Measurements from ENCODE around the gene CACNA1S. TPM values are rescaled to one million over a fixed set of nuclear protein-coding genes. Genes with fewer than 3 reads are reported as not detected.

The CACNA1S gene
- total RNA-seq, 1 experiment from 2014 or later, result 0.24 TPM

DNA sequence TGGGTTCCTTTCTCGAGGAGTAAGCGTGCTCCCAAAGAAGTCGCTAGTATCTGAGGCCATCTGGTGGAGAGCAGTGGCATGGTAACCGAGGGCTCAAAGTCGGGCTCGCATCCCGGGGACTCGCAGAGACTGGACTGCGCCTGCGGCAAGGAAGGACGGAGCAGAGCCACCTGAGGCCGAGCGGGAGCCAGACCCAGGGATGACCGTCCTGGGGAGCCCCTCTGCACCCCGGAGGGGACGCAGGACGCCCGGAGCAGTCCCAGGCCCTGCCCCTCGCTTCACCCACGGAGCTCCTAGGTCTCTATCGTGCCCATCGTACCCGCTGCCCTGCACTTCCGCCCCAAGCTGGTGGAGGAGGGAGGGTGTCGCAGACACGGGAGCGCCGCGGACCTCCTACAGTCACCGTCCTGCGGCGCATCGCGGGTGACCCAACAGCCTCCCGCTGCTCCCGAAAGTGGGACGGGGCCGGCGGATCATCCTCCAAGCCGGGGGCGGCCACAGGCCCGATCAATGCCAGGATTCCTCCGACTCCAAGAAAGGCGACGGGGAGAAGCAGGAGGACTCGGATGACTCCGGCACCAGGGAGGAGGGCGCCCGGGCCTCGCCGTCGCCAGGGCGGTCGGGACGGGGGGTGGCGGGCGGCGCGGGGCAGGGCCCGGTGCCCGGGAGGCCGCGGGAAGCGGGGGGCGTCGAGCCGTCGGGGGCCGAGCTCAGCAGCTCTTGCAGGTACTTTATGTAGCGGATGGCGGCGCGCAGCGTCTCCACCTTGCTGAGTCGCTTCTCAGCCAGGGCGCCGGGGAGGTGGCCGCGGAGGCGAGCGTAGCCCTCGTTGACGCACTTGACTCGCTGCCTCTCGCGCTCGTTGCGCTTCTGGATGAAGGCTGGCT lies 2.3 kb upstream of the CACNA1S start:
- H3K36me3 ChIP-seq, result no peaks in the 10 kb centered on the region
- no peak overlapping the region for H3K27ac ChIP-seq
- DNase-seq, result peak; percentile 89 to 95
- H3K27me3 ChIP-seq, result no peaks in the 10 kb centered on the region
- H3K4me3 ChIP-seq, result peak overlapping the region; percentile 47
- peaks cover 10% of the 10 kb centered on the region for H3K4me1 ChIP-seq
- 0 out of 2 replicates have a peak, but pooled peaks cover 2% of the 10 kb centered on the region for H3K9me3 ChIP-seq (replicated peaks)

- Histone ChIP-seq H3K27me3 (no peaks in the 10 kb centered on the region), H3K4me1 (peaks cover 10% of the 10 kb centered on the region), H3K36me3 (no peaks in the 10 kb centered on the region), H3K9me3 (replicated peaks) (0 out of 2 replicates have a peak, but pooled peaks cover 3% of the 10 kb centered on the region), H3K4me3 (peak overlapping the region; percentile 47), H3K27ac (no peak overlapping the region)
- DNase-seq, result no peak
Observed at GRCh38 chr1:201113451-201114244, 1.4 kb upstream of the CACNA1S start.

DNA sequence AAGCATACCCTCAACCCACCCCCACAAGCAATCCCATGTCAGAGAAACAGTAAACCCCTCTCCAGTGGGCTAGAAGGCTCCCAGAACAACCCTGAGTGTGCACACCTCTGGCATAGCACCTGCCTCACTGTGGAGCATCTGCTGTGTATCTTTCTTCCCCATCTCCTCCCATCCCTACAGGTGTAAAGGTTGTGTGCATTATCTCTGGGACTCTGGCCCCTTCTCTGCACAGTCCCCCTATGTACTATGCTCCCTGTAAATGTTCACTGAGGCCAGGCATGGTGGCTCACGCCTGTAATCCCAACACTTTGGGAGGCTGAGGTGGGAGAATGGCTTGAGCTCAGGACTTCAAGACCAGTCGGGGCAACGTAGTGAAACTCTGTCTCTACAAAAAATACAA lies 700 bp upstream of the CACNA1S start:
- no peak overlapping the region for H3K27ac ChIP-seq
- no peaks in the 10 kb centered on the region for H3K27me3 ChIP-seq
- no peak for DNase-seq

GRCh38 chr1:201111672-201112071 lies 554 bp downstream of the CACNA1S start:
- H3K27ac ChIP-seq, result no peak overlapping the region
- 0 out of 2 replicates have a peak, but pooled peaks cover 3% of the 10 kb centered on the region for H3K9me3 ChIP-seq (replicated peaks)
- H3K36me3 ChIP-seq, result no peaks in the 10 kb centered on the region
- H3K4me3 ChIP-seq, result no peak overlapping the region
- H3K27me3 ChIP-seq, result no peaks in the 10 kb centered on the region
- no peak for DNase-seq
- peaks cover 10% of the 10 kb centered on the region for H3K4me1 ChIP-seq

More for the DNA sequence above, 700 bp upstream of the CACNA1S start:
- Histone ChIP-seq H3K4me3 (no peak overlapping the region), H3K4me1 (peaks cover 10% of the 10 kb centered on the region), H3K9me3 (replicated peaks) (0 out of 2 replicates have a peak, but pooled peaks cover 3% of the 10 kb centered on the region), H3K36me3 (no peaks in the 10 kb centered on the region)

GRCh38 chr1:201111156-201111555 lies 1.1 kb downstream of the CACNA1S start:
- Histone ChIP-seq H3K27ac (no peak overlapping the region), H3K27me3 (no peaks in the 10 kb centered on the region), H3K9me3 (replicated peaks) (0 out of 2 replicates have a peak, but pooled peaks cover 3% of the 10 kb centered on the region), H3K36me3 (no peaks in the 10 kb centered on the region), H3K4me1 (peaks cover 10% of the 10 kb centered on the region), H3K4me3 (no peak overlapping the region)
- DNase-seq, result no peak

GRCh38 chr1:201110616-201111015 lies 1.6 kb downstream of the CACNA1S start:
- no peak for DNase-seq
- H3K9me3 ChIP-seq (replicated peaks), result 0 out of 2 replicates have a peak, but pooled peaks cover 3% of the 10 kb centered on the region
- no peak overlapping the region for H3K4me3 ChIP-seq
- H3K36me3 ChIP-seq, result no peaks in the 10 kb centered on the region
- H3K4me1 ChIP-seq, result peaks cover 10% of the 10 kb centered on the region
- H3K27me3 ChIP-seq, result no peaks in the 10 kb centered on the region
- no peak overlapping the region for H3K27ac ChIP-seq

GRCh38 chr1:201110138-201110537 lies 2.1 kb downstream of the CACNA1S start:
- no peaks in the 10 kb centered on the region for H3K27me3 ChIP-seq

GRCh38 chr1:201109651-201110050 lies 2.6 kb downstream of the CACNA1S start:
- Histone ChIP-seq H3K4me3 (no peak overlapping the region), H3K9me3 (replicated peaks) (0 out of 2 replicates have a peak, but pooled peaks cover 3% of the 10 kb centered on the region), H3K27me3 (no peaks in the 10 kb centered on the region), H3K36me3 (no peaks in the 10 kb centered on the region), H3K27ac (no peak overlapping the region), H3K4me1 (peaks cover 12% of the 10 kb centered on the region)
- DNase-seq, result no peak

More at GRCh38 chr1:201110138-201110537, 2.1 kb downstream of the CACNA1S start:
- Histone ChIP-seq H3K4me1 (peaks cover 10% of the 10 kb centered on the region), H3K4me3 (no peak overlapping the region), H3K27ac (no peak overlapping the region), H3K9me3 (replicated peaks) (0 out of 2 replicates have a peak, but pooled peaks cover 3% of the 10 kb centered on the region), H3K36me3 (no peaks in the 10 kb centered on the region)
- no peak for DNase-seq

DNA sequence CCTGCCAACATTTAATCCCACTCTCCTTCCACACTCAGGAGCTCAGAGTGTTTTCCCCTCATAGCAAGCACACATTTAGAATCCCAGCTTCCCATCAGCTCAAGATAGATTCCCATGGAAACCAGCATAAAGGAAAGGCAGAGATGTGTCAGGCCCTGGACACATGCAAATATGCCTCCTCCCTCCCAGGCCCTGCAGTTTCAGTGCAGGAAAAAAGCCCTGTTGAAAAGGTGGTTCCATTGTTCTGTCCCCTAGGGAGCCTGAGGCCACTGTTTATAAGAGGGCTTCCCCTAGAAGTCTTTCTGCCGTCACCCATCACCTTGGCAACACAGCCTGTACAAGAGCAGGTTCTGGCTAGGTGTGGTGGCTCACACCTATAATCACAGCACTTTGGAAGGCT lies 3.6 kb downstream of the CACNA1S start:
- H3K4me1 ChIP-seq, result peaks cover 22% of the 10 kb centered on the region
- H3K27ac ChIP-seq, result no peak overlapping the region
- H3K9me3 ChIP-seq (replicated peaks), result 0 out of 2 replicates have a peak, but pooled peaks cover 3% of the 10 kb centered on the region
- no peak for DNase-seq
- no peaks in the 10 kb centered on the region for H3K36me3 ChIP-seq
- H3K27me3 ChIP-seq, result no peaks in the 10 kb centered on the region
- H3K4me3 ChIP-seq, result no peak overlapping the region

GRCh38 chr1:201105688-201106087 lies 6.5 kb downstream of the CACNA1S start:
- Histone ChIP-seq H3K27ac (no peak overlapping the region), H3K9me3 (replicated peaks) (0 out of 2 replicates have a peak, but pooled peaks cover 3% of the 10 kb centered on the region), H3K4me3 (no peak overlapping the region), H3K4me1 (peaks cover 16% of the 10 kb centered on the region), H3K27me3 (no peaks in the 10 kb centered on the region), H3K36me3 (no peaks in the 10 kb centered on the region)
- no peak for DNase-seq

GRCh38 chr1:201104141-201104540 lies 8.1 kb downstream of the CACNA1S start:
- H3K36me3 ChIP-seq, result no peaks in the 10 kb centered on the region
- no peak overlapping the region for H3K27ac ChIP-seq
- no peaks in the 10 kb centered on the region for H3K27me3 ChIP-seq
- no peaks in the 10 kb centered on the region for H3K9me3 ChIP-seq (replicated peaks)
- peak; percentile 58 to 69 for DNase-seq
- H3K4me3 ChIP-seq, result no peak overlapping the region
- H3K4me1 ChIP-seq, result peaks cover 25% of the 10 kb centered on the region

DNA sequence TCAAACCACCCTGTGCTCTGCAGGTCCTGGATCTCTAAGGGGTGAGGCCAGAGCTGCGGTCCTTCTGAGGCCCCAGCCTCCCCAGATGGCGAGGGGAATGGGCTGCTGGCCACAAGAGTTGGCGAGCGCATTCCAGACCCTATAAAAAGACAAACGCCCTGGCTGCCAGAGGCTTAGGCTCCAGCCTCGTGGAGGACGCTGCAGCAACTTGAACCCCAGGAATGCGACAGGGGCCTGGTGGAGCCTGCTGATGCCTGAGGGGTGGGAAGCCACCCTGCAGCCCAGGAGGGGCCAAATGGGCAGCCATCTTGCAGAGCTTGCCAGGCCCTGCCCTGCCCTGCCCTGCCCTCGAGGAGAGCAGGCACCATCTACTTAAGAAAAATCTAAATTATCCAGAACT lies 8.6 kb downstream of the CACNA1S start:
- peaks cover 25% of the 10 kb centered on the region for H3K4me1 ChIP-seq
- no peak overlapping the region for H3K27ac ChIP-seq
- H3K27me3 ChIP-seq, result no peaks in the 10 kb centered on the region
- DNase-seq, result peak; percentile 43 to 49
- no peak overlapping the region for H3K4me3 ChIP-seq
- H3K9me3 ChIP-seq (replicated peaks), result no peaks in the 10 kb centered on the region
- no peaks in the 10 kb centered on the region for H3K36me3 ChIP-seq

DNA sequence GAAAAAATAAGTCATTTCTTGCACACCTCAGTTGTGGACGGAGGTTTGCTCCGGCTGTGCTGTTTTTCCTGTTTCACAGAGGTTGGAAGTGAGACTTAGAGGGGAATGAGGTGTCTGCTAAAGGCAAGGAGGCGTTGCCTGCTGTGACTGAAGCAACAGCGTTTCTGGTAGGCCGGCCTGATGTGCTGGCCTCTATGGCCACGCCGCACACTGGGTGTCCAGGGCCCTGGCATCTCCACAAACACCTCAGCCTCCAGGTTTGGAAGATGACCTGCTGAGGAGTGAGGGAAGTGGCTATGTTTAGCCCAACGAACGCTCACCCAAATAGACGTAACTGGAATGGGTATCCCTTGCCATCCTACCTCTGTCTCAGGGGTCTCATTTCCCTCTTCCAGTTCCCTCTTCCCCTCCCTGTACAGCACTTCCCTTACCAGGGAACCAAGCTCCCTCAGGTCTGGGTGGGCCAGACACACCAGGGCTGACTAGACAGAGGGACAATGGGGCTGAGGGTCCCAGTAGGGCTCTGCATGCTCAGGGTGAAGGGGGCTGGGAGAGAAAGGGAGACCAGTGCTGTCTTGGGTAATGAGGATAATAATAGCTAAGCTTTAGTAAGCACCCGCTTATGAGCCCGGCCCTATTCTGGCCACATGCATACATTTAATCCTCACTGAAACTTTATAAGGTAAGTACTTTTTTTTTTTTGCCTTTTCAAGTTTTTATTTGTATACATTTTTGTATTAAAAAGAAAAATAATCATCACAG lies 11.9 kb downstream of the CACNA1S start:
- no peaks in the 10 kb centered on the region for H3K9me3 ChIP-seq (replicated peaks)
- H3K4me1 ChIP-seq, result peaks cover 42% of the 10 kb centered on the region
- no peak for DNase-seq
- H3K36me3 ChIP-seq, result no peaks in the 10 kb centered on the region
- no peak overlapping the region for H3K4me3 ChIP-seq
- H3K27me3 ChIP-seq, result no peaks in the 10 kb centered on the region
- no peak overlapping the region for H3K27ac ChIP-seq

- H3K9me3 ChIP-seq (replicated peaks), result no peaks in the 10 kb centered on the region
- H3K27ac ChIP-seq, result no peak overlapping the region
- no peak overlapping the region for H3K4me3 ChIP-seq
- H3K4me1 ChIP-seq, result peaks cover 42% of the 10 kb centered on the region
- H3K27me3 ChIP-seq, result no peaks in the 10 kb centered on the region
- H3K36me3 ChIP-seq, result no peaks in the 10 kb centered on the region
- DNase-seq, result no peak
Observed at GRCh38 chr1:201098992-201099677, 13.1 kb downstream of the CACNA1S start.
